Spleen (tissue), 7 donors: ENCODE data around the gene CERKL.

ENCODE experiments used
- POLR2AphosphoS5 ChIP-seq, 3 donors: sonication (generic); formaldehyde crosslinking; IDR thresholded peaks; one replicate each; pipeline ENCODE4 v1.5.1; 2017; ENCODE audit warnings: antibody characterized with exemption in 3 of 3
- TF ChIP-seq, protein P1 (sequence below), 11 experiments: fragments of 200-600 bp in 7 of 11; fragments of 450-650 bp in 4 of 11; sonication (generic) in 4 of 11; IDR thresholded peaks in 8 of 11; conservative IDR thresholded peaks in 3 of 11; 1 replicate in 7 of 11; 2 replicates in 4 of 11; pipeline versions ENCODE4 v1.4.0 to v1.8.0; 2016 to 2021; ENCODE audit warnings: antibody characterized with exemption in 11 of 11, inconsistent platforms in 4 of 11, mild to moderate bottlenecking in 1 of 11
- donor health status: DM: no; HTN: no; CAD: no; lungs with moderate emphysema.
- donor health status: DM: no; HTN: no; CAD: no.
- donor health status: DM: no; HTN: no; CAD: no.

GRCh38 chr2:181586569-181587081, 70.3 kb downstream of the CERKL start:
- TF ChIP-seq, protein P1, sequence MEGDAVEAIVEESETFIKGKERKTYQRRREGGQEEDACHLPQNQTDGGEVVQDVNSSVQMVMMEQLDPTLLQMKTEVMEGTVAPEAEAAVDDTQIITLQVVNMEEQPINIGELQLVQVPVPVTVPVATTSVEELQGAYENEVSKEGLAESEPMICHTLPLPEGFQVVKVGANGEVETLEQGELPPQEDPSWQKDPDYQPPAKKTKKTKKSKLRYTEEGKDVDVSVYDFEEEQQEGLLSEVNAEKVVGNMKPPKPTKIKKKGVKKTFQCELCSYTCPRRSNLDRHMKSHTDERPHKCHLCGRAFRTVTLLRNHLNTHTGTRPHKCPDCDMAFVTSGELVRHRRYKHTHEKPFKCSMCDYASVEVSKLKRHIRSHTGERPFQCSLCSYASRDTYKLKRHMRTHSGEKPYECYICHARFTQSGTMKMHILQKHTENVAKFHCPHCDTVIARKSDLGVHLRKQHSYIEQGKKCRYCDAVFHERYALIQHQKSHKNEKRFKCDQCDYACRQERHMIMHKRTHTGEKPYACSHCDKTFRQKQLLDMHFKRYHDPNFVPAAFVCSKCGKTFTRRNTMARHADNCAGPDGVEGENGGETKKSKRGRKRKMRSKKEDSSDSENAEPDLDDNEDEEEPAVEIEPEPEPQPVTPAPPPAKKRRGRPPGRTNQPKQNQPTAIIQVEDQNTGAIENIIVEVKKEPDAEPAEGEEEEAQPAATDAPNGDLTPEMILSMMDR (IDR thresholded peaks at IDR 0.05 in 8 of 11, conservative IDR thresholded peaks at IDR 0.05 in 3 of 11) = no peak
- no peak for TF ChIP-seq POLR2AphosphoS5 (IDR thresholded peaks at IDR 0.05)
